ENCODE data around the gene SELE.

The SELE gene

GRCh38 chr1:169733924-169734323, at the start of gene SELE:
SELE (minus strand) TSS chr1:169734079; CDS start chr1:169733612, 467 bp downstream.
- no peak for DNase-seq (ENCODE audit: low read depth, low spot score)

DNA sequence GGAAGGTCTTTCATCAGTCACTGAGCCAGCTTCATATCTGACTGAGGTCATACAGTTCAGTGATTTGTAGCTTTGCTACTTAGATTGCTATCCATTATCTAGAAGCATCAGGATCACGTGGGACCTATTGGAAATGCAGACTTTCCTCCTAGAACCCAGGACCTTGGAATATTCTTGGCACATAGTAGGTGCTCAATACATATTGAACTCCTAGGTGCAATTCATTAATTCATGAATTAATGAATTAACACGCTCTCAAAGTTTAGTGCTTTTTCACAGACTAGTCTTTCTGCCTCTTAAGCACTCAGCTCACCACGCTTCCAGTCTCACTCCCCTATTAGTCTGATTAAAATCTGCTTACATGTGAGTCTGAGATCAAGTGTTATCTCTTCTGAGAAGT, 48.7 kb upstream of the SELE start:
- DNase-seq (ENCODE audit: low read depth, low spot score), result no peak

GRCh38 chr1:169779970-169780369, 46.1 kb upstream of the SELE start:
- no peak for DNase-seq (ENCODE audit: low read depth, low spot score)

- DNase-seq (ENCODE audit: low read depth, low spot score), result no peak
Observed at GRCh38 chr1:169779150-169779549, 45.3 kb upstream of the SELE start.

GRCh38 chr1:169776440-169776839, 42.6 kb upstream of the SELE start:
- DNase-seq (ENCODE audit: low read depth, low spot score), result no peak

DNA sequence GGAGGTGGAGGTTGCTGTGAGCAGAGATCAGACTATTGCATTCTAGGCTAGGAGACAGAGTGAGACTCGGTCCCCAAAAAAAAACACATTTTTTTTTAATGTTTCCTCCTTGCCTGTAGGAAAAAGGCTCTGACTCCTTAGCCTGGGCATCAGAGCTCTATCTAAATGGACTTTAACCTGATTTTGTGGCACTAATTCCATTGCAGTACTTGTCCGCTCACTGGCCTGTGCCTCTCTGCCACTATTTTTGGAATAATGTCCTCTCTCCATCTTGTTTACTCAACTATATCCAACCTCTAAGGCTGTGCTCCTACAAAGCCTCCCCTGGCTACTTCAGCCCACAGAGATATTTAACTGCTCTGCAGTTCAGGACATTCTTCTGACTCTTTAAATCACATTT, 34.3 kb upstream of the SELE start:
- DNase-seq (ENCODE audit: low read depth, low spot score), result no peak

DNA sequence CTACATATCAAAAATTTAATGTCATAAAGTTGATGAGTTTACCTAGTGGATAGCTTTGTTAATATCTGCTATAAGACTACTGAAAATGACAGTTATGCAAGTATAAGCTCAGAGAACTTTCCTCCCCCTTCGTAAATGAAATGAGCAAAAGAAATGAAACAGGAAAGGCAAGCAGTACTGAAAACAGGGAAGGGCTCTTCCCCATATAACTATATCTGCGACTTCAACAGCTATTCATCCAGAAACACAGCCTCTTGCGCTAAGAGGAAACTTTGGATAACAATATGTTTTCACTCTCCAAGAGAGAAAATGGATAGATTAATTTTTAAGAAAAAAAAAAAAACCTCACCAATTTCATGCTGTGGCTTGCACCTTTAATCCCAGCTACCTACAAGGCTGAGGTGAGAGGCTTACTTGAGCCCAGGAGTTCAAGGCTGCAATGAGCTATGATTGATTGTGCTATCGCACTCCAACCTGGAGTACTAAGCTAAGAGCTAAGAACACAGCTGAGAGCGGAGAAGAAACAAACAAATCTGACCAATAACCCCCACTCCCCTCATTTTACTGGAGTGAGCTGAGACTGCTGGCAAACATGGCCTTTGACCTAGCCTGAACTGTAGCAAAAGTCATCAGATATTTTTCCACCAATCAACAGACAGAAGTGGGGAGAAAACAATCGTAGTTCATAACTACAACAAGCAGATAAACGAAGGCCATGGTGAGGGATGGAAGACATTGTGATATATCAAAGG, 31.9 kb upstream of the SELE start:
- DNase-seq (ENCODE audit: low read depth, low spot score), result no peak

- no peak for DNase-seq (ENCODE audit: low read depth, low spot score)
Observed at GRCh38 chr1:169764919-169765318, 31.0 kb upstream of the SELE start.

DNA sequence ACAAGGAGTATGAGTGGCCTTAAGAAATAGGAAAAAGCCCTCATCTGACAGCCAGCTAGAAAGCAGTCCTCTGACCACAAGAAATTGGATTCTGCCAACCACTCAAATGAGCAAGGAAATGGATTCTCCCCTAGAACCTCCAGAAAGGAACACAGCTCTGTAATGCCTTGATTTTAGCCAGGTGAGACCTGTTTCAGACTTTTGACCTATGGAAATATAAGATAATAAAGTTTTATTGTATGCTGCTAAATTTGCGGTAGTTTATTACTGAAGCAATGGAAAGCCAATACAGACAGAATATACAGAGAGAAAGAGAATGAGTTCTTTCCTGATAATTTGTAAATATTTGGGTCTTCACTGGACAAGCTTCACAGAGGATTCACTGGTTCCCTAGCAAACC, 28.8 kb upstream of the SELE start:
- DNase-seq (ENCODE audit: low read depth, low spot score), result no peak

DNA sequence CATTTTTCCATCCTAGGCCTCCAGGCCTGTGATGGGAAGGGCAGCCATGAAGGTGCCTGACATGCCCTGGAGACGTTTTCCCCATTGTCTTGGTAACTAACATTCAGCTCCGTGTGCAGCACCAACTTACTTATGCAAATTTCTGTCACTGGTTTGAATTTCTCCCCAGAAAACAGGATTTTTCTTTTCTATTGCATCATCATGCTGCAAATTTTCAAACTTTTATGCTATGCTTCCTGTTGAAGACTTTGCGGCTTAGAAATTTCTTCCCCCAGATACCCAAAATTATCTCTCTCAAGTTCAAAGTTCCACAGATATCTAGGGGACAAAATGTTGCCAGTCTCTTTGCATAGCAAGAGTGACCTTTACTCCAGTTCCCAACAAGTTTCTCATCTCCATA, 25.2 kb upstream of the SELE start:
- DNase-seq (ENCODE audit: low read depth, low spot score), result no peak

- DNase-seq (ENCODE audit: low read depth, low spot score), result no peak
Observed at GRCh38 chr1:169753549-169753948, 19.7 kb upstream of the SELE start.

GRCh38 chr1:169750041-169750440, 16.2 kb upstream of the SELE start:
- no peak for DNase-seq (ENCODE audit: low read depth, low spot score)

DNA sequence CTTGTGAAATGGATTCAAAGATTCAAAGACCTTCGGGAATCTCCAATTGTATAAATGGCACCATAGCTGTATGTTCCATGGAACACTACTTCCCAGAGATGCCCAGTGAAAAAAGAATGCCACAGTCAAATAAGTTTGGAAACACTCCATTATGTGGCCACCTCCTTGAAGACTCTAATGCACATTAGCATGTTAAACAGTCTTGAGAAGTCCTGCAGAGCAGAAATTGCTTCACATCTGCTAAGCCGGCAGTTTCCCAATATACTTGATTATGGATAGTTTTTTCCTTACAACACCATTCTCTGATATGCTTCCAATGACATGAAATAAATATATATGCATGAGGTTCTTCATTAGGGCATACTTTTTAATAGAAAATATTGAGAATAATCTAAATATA, 12.7 kb upstream of the SELE start:
- no peak for DNase-seq (ENCODE audit: low read depth, low spot score)

DNA sequence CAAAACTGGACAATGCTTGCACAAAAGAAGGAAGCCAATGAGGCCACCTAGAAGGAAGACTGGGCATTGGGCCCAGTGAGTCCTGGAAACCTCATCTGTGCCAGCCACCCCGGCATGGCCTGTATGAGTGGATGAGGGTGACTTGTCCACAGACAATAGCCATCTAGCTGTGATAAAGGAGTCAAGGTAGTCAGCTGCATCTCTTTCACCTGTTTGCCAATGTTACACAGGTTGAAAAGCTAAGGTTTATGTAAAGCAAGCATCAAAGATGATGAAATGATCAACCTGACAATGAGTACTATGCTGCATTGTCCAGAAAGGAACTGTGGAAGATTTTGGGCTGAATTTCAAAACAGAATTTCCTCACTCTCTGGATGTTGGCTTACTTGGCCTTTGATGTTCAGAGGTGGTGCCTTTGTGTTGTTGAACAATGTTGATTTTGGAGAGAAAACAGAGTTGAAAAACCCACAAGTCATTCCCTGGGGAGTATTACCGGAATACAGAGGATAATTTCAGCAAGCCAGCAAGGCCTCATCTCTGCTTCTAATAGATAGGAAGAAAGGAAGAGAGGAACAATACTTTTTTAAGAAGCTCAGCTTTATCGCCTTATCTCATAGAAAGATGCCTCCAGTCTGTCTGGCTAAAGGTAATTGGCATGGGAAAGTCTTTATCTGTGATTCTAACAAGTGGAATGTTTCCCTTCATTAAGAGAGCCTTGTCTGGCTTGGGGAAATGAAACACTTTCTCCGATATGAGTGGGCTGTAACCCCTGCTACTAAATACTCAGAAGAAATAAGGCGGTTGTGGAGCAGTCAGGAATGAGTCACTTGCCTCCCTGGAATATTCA, 11.4 kb upstream of the SELE start:
- DNase-seq (ENCODE audit: low read depth, low spot score), result peak; percentile 6

DNA sequence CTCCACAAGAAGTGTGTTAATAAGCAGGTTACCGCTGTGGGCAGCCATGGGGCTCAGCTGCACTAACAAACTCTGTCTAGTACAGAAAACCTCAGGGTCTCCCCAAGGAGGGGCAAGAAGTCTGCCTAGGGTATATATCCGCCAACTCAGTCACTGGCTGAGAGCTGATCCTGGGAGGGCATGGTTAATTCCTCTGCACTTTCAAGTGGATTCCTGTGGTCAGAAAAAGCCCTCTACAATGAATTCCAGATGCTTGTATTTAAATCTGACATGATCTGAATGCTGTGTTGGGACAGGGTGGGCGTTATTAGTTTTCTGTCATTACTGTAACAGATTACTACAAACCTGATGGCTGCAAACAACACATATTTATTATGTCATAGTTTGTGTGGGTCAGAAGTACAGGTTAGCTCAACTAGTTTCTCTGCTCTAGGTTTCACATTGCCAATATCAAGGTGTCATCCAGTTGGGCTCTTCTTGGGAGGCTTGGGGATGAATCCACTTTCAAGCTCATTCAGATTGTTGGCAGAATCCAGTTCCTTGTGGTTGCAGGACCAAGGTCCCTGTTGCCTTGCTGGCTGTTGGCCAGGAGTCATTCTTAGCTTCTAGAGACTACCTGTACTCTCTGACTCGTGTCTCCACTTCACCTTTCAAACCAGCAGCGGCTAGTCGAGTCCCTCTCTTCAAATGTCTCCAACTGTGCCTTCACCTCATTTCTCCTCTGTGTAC, 8.0 kb upstream of the SELE start:
- DNase-seq (ENCODE audit: low read depth, low spot score), result no peak

DNA sequence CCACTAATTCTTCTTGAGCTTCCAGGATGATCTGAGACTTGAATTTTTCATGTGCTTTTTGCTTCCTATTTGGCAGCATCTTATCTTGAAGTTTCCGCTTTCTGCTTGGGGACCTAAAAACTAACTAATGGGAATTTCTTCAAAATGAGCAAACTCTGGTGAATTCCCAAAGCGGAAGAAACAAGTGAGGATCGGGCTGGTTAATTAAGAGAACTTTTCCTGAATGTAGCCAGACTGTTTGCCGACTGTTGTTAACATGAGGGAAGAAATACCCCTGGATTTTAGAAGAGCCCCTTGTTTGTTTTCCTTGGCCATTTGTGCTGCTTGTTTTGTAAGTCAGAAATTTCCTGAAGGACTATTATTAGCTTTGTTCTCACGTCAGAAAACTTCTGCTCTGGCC, 6.1 kb upstream of the SELE start:
- DNase-seq (ENCODE audit: low read depth, low spot score), result no peak

DNA sequence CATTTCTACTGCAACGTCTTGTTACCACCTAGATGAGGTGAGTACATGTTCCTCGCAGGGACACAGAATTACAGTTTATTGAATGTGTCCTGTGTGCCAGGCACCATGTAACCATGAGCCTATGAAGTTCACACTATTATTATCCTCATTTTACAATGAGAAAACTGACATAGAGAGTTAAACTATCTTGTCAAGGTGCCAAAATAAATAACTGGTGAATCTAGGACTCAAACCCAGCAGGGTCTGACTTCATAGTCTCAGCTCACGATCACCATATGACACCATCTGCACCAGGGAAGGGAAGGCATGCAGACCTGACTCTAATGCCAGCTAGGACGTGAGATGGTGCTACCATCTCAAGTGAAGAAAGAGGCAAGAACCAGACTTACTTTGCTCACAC, 2.4 kb downstream of the SELE start:
- no peak for DNase-seq (ENCODE audit: low read depth, low spot score)

GRCh38 chr1:169729991-169730390, 3.9 kb downstream of the SELE start:
- no peak for DNase-seq (ENCODE audit: low read depth, low spot score)

DNA sequence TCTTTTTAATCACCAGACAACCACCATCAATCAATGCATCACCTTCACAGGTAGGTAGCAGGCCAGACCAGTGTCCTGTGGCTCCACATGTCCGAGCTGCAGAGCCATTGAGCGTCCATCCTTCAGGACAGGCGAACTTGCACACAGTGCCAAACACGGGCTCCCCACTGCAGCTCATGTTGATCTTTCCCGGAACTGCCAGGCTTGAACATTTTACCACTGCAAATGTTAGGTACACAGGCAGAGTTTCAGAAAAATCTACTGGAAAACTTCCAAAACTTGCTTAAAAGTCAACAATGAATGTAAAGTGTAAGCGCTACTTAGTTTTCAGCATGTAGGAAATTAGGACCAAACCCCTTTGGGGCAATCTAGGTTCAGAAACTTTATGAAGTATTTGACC, 6.6 kb downstream of the SELE start:
- DNase-seq (ENCODE audit: low read depth, low spot score), result no peak

- DNase-seq (ENCODE audit: low read depth, low spot score), result no peak
Observed at GRCh38 chr1:169726851-169727250, 7.0 kb downstream of the SELE start.

- no peak for DNase-seq (ENCODE audit: low read depth, low spot score)
Observed at GRCh38 chr1:169725930-169726329, 7.9 kb downstream of the SELE start.

GRCh38 chr1:169724168-169724567, 9.7 kb downstream of the SELE start:
- no peak for DNase-seq (ENCODE audit: low read depth, low spot score)

Measured in ELF-1 (cell line).